Skeletal muscle tissue (tissue), 4 donors: ENCODE measurements around the gene EXOC7. TPM values are rescaled to one million over a fixed set of nuclear protein-coding genes. Genes with fewer than 3 reads are reported as not detected.
"Not testable (repeated sequence)": the region's sequence is repeated elsewhere in the genome, so short reads cannot be mapped to it uniquely, and the experiment has no call there.

Source experiments
- H3K27ac ChIP-seq: one replicate; pipeline ENCODE4 v1.7.0; 2013; ENCODE audit warnings: mild to moderate bottlenecking, low read depth, low read length, inconsistent platforms
- H3K27me3 ChIP-seq, 3 donors: one replicate each; pipeline ENCODE4 v1.7.0; 2013; ENCODE audit warnings: low read length in 3 of 3; ENCODE audit not compliant: control insufficient read depth in 3 of 3, insufficient read depth in 3 of 3
- H3K36me3 ChIP-seq, 3 donors: one replicate each; pipeline ENCODE4 v1.7.0; 2013; ENCODE audit warnings: low read length in 3 of 3; ENCODE audit not compliant: control insufficient read depth in 3 of 3, insufficient read depth in 3 of 3
- H3K4me1 ChIP-seq, 3 donors: one replicate each; pipeline ENCODE4 v1.7.0; 2013; ENCODE audit warnings: low read length in 3 of 3, mild to moderate bottlenecking in 3 of 3; ENCODE audit not compliant: control insufficient read depth in 3 of 3, insufficient read depth in 3 of 3
- H3K4me3 ChIP-seq, 3 donors: one replicate each; pipeline ENCODE4 v1.7.0; 2013; ENCODE audit warnings: low read length in 3 of 3
- H3K9ac ChIP-seq, 3 donors: one replicate each; pipeline ENCODE4 v1.7.0; 2013; ENCODE audit warnings: low read length in 3 of 3, mild to moderate bottlenecking in 3 of 3, moderate library complexity in 2 of 3, low read depth in 1 of 3
- H3K9me3 ChIP-seq, 3 donors: one replicate each; pipeline ENCODE4 v1.7.0; 2013; ENCODE audit warnings: low read length in 3 of 3; ENCODE audit not compliant: control insufficient read depth in 3 of 3
- total RNA-seq: library from RNA; depleted of rRNA; stranded (reverse); fragments of >200 nt; gene quantifications from one replicate; pipeline ENCODE4 v1.2.3, GENCODE V29; 2014
- donor health status: Osteomylitis.

Gene EXOC7
- total RNA-seq, 1 donor from 2014 or later, result 54.8 TPM

GRCh38 chr17:76076146-76076764 lies 27.3 kb downstream of the EXOC7 start:
- H3K27ac ChIP-seq, result no peak overlapping the region
- no peaks in the 10 kb centered on the region for H3K9me3 ChIP-seq
- no peaks in the 10 kb centered on the region for H3K36me3 ChIP-seq
- peaks cover 27 to 58% (median 38%) of the 10 kb centered on the region in 3 donors for H3K4me1 ChIP-seq
- no peak overlapping the region for H3K4me3 ChIP-seq
- peaks cover 66 to 73% (median 67%) of the 10 kb centered on the region in 3 donors for H3K27me3 ChIP-seq
- H3K9ac ChIP-seq, result no peak overlapping the region

GRCh38 chr17:76075364-76076145 lies 28.0 kb downstream of the EXOC7 start:
- peaks cover 32 to 62% (median 43%) of the 10 kb centered on the region in 3 donors for H3K4me1 ChIP-seq
- peaks cover 66 to 72% (median 67%) of the 10 kb centered on the region in 3 donors for H3K27me3 ChIP-seq
- no peak overlapping the region for H3K27ac ChIP-seq
- H3K36me3 ChIP-seq, result no peaks in the 10 kb centered on the region
- no peaks in the 10 kb centered on the region for H3K9me3 ChIP-seq
- H3K9ac ChIP-seq, result peak overlapping the region in 1 of 3 donors; percentile 40
- peak overlapping the region; percentile 9 to 61 (median 49) for H3K4me3 ChIP-seq

- Histone ChIP-seq H3K4me3 (peak within 1 kb of the TSS; percentile 9 to 61 (median 49)), H3K4me1 (peaks cover 35 to 60% (median 42%) of the 10 kb centered on the region in 3 donors), H3K9ac (peak within 1 kb of the TSS in 1 of 3 donors; percentile 40), H3K36me3 (no peaks in the 10 kb centered on the region), H3K27ac (no peak within 1 kb of the TSS), H3K9me3 (no peaks in the 10 kb centered on the region), H3K27me3 (peaks cover 61 to 63% (median 62%) of the 10 kb centered on the region in 3 donors)
Observed at GRCh38 chr17:76074390-76075363, 28.9 kb downstream of the EXOC7 start, which contains the start of gene GALR2. GALR2 (plus strand) TSS chr17:76074781; CDS start chr17:76074884, 103 bp downstream.

- H3K4me1 ChIP-seq, result peaks cover 33 to 47% (median 37%) of the 10 kb centered on the region in 3 donors
Observed at GRCh38 chr17:76072148-76072858, 31.3 kb downstream of the EXOC7 start, which contains the start of gene SRP68. SRP68 (minus strand) TSS chr17:76072517; CDS start chr17:76072491, 26 bp downstream.

GRCh38 chr17:76071531-76072147 lies 31.9 kb downstream of the EXOC7 start:
- peaks cover 30 to 40% (median 33%) of the 10 kb centered on the region in 3 donors for H3K4me1 ChIP-seq
- H3K27ac ChIP-seq, result peak overlapping the region; percentile 68
- peak overlapping the region; percentile 88 to 97 (median 94) for H3K9ac ChIP-seq
- peaks cover 31 to 33% (median 33%) of the 10 kb centered on the region in 3 donors for H3K27me3 ChIP-seq
- H3K9me3 ChIP-seq, result no peaks in the 10 kb centered on the region
- peaks cover 7 to 18% (median 15%) of the 10 kb centered on the region in 3 donors for H3K36me3 ChIP-seq
- H3K4me3 ChIP-seq, result peak overlapping the region; percentile 86 to 98 (median 91)

More at GRCh38 chr17:76072148-76072858, 31.3 kb downstream of the EXOC7 start, which contains the start of gene SRP68:
- H3K27me3 ChIP-seq, result peaks cover 38 to 40% (median 39%) of the 10 kb centered on the region in 3 donors
- no peaks in the 10 kb centered on the region for H3K9me3 ChIP-seq
- peak within 1 kb of the TSS; percentile 86 to 98 (median 91) for H3K4me3 ChIP-seq
- peaks cover 3 to 13% (median 10%) of the 10 kb centered on the region in 3 donors for H3K36me3 ChIP-seq
- peak within 1 kb of the TSS; percentile 88 to 97 (median 94) for H3K9ac ChIP-seq
- H3K27ac ChIP-seq, result peak within 1 kb of the TSS; percentile 68

- H3K36me3 ChIP-seq, result peaks cover 43 to 61% (median 52%) of the 10 kb centered on the region in 3 donors
- H3K4me3 ChIP-seq, result no peak overlapping the region
- peaks cover 5 to 6% (median 5%) of the 10 kb centered on the region in 3 donors for H3K4me1 ChIP-seq
- no peaks in the 10 kb centered on the region for H3K9me3 ChIP-seq
- no peak overlapping the region for H3K9ac ChIP-seq
- no peaks in the 10 kb centered on the region for H3K27me3 ChIP-seq
- no peak overlapping the region for H3K27ac ChIP-seq
Observed at GRCh38 chr17:76065775-76066174, 37.8 kb downstream of the EXOC7 start.

- H3K36me3 ChIP-seq, result peaks cover 55 to 76% (median 62%) of the 10 kb centered on the region in 3 donors
- H3K9ac ChIP-seq, result no peak overlapping the region
- H3K4me1 ChIP-seq, result no peaks in the 10 kb centered on the region
- H3K27me3 ChIP-seq, result no peaks in the 10 kb centered on the region
- no peak overlapping the region for H3K27ac ChIP-seq
- H3K4me3 ChIP-seq, result no peak overlapping the region
- no peaks in the 10 kb centered on the region for H3K9me3 ChIP-seq
Observed at GRCh38 chr17:76063875-76064546, 39.6 kb downstream of the EXOC7 start.

GRCh38 chr17:76058264-76058663 lies 45.3 kb downstream of the EXOC7 start:
- H3K4me1 ChIP-seq, H3K9me3 ChIP-seq, H3K4me3 ChIP-seq, H3K27me3 ChIP-seq, H3K27ac ChIP-seq, H3K9ac ChIP-seq: not testable (repeated sequence)
- peaks cover 61 to 71% (median 64%) of the 10 kb centered on the region in 3 donors for H3K36me3 ChIP-seq
